Omental fat pad (tissue), 4 donors: ENCODE measurements around the gene NUP107. TPM values are rescaled to one million over a fixed set of nuclear protein-coding genes. Genes with fewer than 3 reads are reported as not detected.

Experiments used
- ATAC-seq: fragments of 150-250 bp; one replicate; pipeline ENCODE4 v1.9.1; 2016; ENCODE audit warnings: mild to moderate bottlenecking, moderate library complexity; ENCODE audit not compliant: low FRiP score
- DNase-seq: peaks from one replicate; pipeline ENCODE4 v3.0.0-alpha.2; 2019; ENCODE audit warnings: low spot score
- CTCF ChIP-seq, 3 donors: fragments of 450-650 bp; IDR thresholded peaks; one replicate each; pipeline ENCODE4 v1.5.1; 2016 to 2017; ENCODE audit warnings: antibody characterized with exemption in 3 of 3, mild to moderate bottlenecking in 3 of 3, moderate library complexity in 2 of 3
- total RNA-seq, 4 donors: library from RNA; depleted of rRNA; stranded (reverse); fragments of >200 nt; gene quantifications; one replicate each; pipeline ENCODE4 v1.1.0, GENCODE V29; 2016

The NUP107 gene
- total RNA-seq, 4 donors from 2014 or later, result 27.1 to 48.9 (median 29.8) TPM

GRCh38 chr12:68771223-68771925 lies 84.6 kb downstream of the NUP107 start:
- no peak for DNase-seq
- ATAC-seq, result no peak
- TF ChIP-seq CTCF (IDR thresholded peaks at IDR 0.05), result no peak

- no peak for TF ChIP-seq CTCF (IDR thresholded peaks at IDR 0.05)
- no peak for DNase-seq
- ATAC-seq, result no peak
Observed at GRCh38 chr12:68772714-68773113, 85.9 kb downstream of the NUP107 start.

GRCh38 chr12:68773582-68773981 lies 86.8 kb downstream of the NUP107 start:
- ATAC-seq, result no peak

GRCh38 chr12:68775121-68775630 lies 88.4 kb downstream of the NUP107 start:
- no peak for ATAC-seq
- no peak for TF ChIP-seq CTCF (IDR thresholded peaks at IDR 0.05)
- no peak for DNase-seq

More at GRCh38 chr12:68773582-68773981, 86.8 kb downstream of the NUP107 start:
- DNase-seq, result no peak
- TF ChIP-seq CTCF (IDR thresholded peaks at IDR 0.05), result no peak

GRCh38 chr12:68776976-68777610 lies 90.3 kb downstream of the NUP107 start:
- TF ChIP-seq CTCF (IDR thresholded peaks at IDR 0.05), result no peak
- DNase-seq, result no peak
- ATAC-seq, result no peak

- DNase-seq (no peak), ATAC-seq (no peak)
- TF ChIP-seq CTCF (IDR thresholded peaks at IDR 0.05), result no peak
Observed at GRCh38 chr12:68779280-68779679, 92.5 kb downstream of the NUP107 start.

GRCh38 chr12:68780731-68781130 lies 94.0 kb downstream of the NUP107 start:
- ATAC-seq (no peak), DNase-seq (no peak)
- no peak for TF ChIP-seq CTCF (IDR thresholded peaks at IDR 0.05)
